ENCODE data around the gene CTIF. TPM values are rescaled to one million over a fixed set of nuclear protein-coding genes. Genes with fewer than 3 reads are reported as not detected.

CTIF gene
- total RNA-seq, 2 experiments from 2014 or later = 3.6 to 4.1 TPM

DNA sequence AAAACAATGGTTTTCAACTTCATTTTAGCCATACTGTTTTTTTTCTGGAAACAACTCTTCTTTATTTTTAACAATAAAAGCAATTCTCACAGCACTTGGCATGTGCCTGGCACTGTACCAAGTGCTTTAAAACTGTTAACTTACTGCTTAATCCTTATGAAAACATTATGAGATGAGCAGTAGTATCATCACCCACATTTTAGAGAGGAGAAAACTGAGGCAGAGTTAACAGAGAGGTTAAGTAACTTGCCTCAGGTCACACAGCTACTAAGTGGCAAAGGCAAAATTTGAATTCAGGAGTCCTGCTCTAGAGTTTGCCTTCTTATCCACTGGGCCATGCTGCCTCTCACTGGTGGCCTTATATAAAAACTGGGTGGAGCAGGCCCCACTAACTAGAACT lies 23.2 kb downstream of the CTIF start:
- DNase-seq = no peak
- no peak overlapping the region for H3K4me3 Mint-ChIP-seq
- H3K4me1 Mint-ChIP-seq (ENCODE audit: low read depth) = no peaks in the 10 kb centered on the region
- H3K36me3 Mint-ChIP-seq (ENCODE audit: low read depth) = no peaks in the 10 kb centered on the region
- H3K27ac Mint-ChIP-seq = no peak overlapping the region
- CTCF ChIA-PET = interaction anchor here (1.3 kb wide), 1 partner anchor 87 kb away, joined by 3 read pairs; no protein-coding TSS in a partner anchor
- no peaks in the 10 kb centered on the region for H3K27me3 Mint-ChIP-seq (ENCODE audit: low read depth)
- intact Hi-C loops (cut with micrococcal nuclease) = no loop called here
- H3K9me3 Mint-ChIP-seq = peaks cover 1% of the 10 kb centered on the region

DNA sequence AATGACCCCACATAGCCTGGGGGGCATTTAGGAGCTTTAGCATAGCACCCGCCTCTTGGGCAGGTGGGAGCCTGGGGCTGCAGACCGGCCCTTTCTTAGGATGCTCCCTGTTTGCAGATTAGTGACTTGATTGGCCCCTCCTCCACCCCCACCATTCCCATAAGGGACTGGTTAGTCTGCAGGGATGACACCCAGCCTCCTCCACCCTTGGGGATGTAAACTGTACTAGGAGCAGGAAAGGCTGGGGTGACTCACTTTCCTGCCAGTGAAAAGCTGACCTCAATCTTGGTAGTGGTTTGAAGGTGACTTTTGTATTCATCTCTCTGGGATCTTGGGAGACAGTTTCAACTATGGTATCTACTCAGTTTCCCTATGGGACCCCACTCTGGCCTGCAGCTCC lies 24.2 kb downstream of the CTIF start:
- intact Hi-C loops (cut with micrococcal nuclease) = no loop called here
- H3K4me1 Mint-ChIP-seq (ENCODE audit: low read depth) = no peaks in the 10 kb centered on the region
- H3K9me3 Mint-ChIP-seq = peaks cover 1% of the 10 kb centered on the region
- H3K36me3 Mint-ChIP-seq (ENCODE audit: low read depth) = no peaks in the 10 kb centered on the region
- no peak overlapping the region for H3K27ac Mint-ChIP-seq
- H3K27me3 Mint-ChIP-seq (ENCODE audit: low read depth) = peaks cover 3% of the 10 kb centered on the region
- no peak overlapping the region for H3K4me3 Mint-ChIP-seq
- no peak for DNase-seq
- CTCF ChIA-PET = interaction anchor here (1.3 kb wide), 1 partner anchor 88 kb away, joined by 3 read pairs; no protein-coding TSS in a partner anchor

DNA sequence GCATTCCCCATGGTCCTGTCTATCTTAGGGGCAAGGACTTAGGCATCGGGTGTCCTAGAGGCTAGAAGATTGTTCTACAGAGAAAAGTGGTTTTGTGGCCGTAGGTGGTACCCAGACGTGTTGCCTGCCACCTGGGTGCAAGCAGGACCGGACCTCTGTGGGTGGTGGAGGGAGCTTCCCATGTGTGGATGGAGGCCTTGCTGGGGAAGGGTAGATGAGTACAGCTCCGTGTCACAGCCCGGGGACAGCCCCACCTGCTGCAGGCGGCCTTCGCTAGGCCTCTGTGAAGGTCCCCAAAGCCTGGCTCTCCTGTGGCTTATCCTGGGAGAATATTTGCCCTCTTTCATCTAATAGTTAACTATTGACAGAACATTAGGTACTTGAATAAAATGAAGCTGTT lies 25.3 kb downstream of the CTIF start:
- intact Hi-C loops (cut with micrococcal nuclease) = no loop called here
- no peaks in the 10 kb centered on the region for H3K4me1 Mint-ChIP-seq (ENCODE audit: low read depth)
- DNase-seq = no peak
- no peak overlapping the region for H3K4me3 Mint-ChIP-seq
- no peaks in the 10 kb centered on the region for H3K36me3 Mint-ChIP-seq (ENCODE audit: low read depth)
- no peak overlapping the region for H3K27ac Mint-ChIP-seq
- CTCF ChIA-PET = no interaction called here
- peaks cover 3% of the 10 kb centered on the region for H3K27me3 Mint-ChIP-seq (ENCODE audit: low read depth)
- peaks cover 1% of the 10 kb centered on the region for H3K9me3 Mint-ChIP-seq

DNA sequence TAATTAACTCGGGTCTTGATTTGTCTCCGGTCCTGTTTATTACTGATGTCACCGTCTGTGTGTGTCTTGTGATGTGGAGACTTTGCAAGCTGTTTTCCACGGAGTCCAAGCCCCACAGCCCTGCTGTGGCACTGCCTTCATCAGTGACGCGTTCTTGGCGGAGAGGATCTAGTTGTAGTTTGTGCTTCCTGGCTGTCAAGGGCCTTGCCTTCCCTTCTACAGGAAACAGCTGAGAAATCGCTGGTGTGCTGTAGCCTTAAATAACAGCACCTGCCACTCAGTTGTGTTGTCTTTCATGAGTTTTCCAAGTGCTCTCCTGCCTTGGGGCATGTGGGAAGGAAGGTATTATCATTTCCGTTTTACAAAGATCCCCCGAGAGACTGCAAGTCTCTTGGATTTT lies 26.3 kb downstream of the CTIF start:
- Mint-ChIP-seq H3K4me1 (ENCODE audit: low read depth) (no peaks in the 10 kb centered on the region), H3K27me3 (ENCODE audit: low read depth) (peaks cover 3% of the 10 kb centered on the region), H3K4me3 (no peak overlapping the region), H3K9me3 (no peaks in the 10 kb centered on the region), H3K36me3 (ENCODE audit: low read depth) (no peaks in the 10 kb centered on the region), H3K27ac (no peak overlapping the region)
- DNase-seq = no peak
- CTCF ChIA-PET = no interaction called here
- intact Hi-C loops (cut with micrococcal nuclease) = no loop called here

DNA sequence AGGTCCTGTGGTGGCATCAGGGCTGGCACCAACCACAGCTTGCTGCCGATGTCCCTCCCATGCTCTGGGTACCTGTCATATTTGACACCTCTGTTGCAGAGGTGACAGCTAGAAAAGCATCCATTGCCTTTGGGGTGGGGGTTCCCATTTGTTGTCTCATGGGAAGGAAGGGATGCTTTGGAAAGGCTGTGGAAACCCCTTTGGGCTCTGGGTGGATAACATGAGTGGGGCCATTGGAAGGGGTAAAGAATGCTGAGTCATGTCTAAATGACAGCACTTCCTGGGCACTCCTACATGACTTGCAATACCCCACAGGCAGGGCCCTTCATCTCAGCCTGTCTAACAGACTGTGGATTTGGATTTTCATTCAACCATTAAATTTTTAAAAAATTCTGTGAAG lies 27.8 kb downstream of the CTIF start:
- Mint-ChIP-seq H3K27ac (no peak overlapping the region), H3K27me3 (ENCODE audit: low read depth) (peaks cover 3% of the 10 kb centered on the region), H3K9me3 (no peaks in the 10 kb centered on the region), H3K4me1 (ENCODE audit: low read depth) (no peaks in the 10 kb centered on the region), H3K4me3 (no peak overlapping the region), H3K36me3 (ENCODE audit: low read depth) (no peaks in the 10 kb centered on the region)
- CTCF ChIA-PET = no interaction called here
- DNase-seq = no peak
- intact Hi-C loops (cut with micrococcal nuclease) = no loop called here

DNA sequence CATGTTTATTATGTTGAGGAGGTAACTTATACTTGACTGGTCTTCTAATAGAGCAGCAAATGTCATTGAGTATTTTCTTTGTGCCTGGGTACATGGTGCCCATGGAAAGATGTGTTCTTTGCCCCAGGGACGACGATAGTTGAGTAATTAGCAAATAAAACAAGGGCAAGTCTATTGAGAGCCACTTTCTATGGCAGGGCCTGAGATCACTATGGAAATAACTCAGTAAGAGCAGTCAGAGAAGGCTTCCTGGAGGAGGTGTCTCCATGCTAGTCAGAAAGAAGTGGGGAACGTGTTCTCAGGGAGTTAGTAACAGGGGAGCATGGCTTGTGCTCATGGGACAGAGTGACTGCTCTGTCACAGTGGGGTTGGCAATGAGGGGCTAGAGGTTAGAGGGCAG lies 28.6 kb downstream of the CTIF start:
- Mint-ChIP-seq H3K9me3 (no peaks in the 10 kb centered on the region), H3K36me3 (ENCODE audit: low read depth) (no peaks in the 10 kb centered on the region), H3K4me1 (ENCODE audit: low read depth) (no peaks in the 10 kb centered on the region), H3K4me3 (no peak overlapping the region), H3K27ac (no peak overlapping the region), H3K27me3 (ENCODE audit: low read depth) (peaks cover 3% of the 10 kb centered on the region)
- intact Hi-C loops (cut with micrococcal nuclease) = no loop called here
- CTCF ChIA-PET = no interaction called here
- DNase-seq = no peak

DNA sequence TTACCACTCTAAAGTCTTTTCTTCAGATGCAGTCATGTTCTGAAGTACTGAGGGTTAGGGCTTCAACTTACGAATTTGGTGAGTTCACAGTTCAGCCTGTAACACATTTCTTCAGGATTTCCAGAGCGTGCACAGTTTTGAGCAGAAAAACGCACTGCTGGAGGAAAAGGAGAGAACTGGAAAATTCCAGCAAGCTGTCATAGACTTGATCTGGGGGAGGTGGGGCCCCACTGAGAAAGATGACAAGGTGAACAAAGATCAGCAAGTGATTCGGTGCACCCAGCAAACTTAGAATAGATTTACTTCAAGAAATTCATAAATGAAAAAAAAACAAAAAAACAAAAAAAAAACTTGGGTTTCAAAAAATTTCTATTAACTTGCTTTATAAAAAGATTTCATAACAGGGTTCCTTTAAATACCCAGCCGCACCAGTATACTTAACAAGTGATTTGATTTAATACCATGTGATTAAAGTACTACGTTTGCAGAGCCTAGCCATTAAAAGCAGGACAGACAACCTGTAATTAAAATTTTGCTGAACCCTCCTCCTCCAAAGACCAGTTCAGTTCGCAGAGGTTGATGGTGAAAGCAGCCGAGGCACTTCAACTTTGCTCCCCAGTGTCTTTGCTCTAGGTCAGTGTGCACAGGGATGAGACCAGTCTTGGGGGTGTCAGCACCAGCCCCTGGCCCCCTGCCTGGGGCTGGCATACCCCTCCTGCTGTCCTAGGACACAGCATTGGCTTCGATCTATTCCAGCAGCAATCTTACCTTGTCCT lies 30.5 kb downstream of the CTIF start:
- CTCF ChIA-PET = no interaction called here
- Mint-ChIP-seq H3K36me3 (ENCODE audit: low read depth) (no peaks in the 10 kb centered on the region), H3K27me3 (ENCODE audit: low read depth) (peaks cover 3% of the 10 kb centered on the region)

DNA sequence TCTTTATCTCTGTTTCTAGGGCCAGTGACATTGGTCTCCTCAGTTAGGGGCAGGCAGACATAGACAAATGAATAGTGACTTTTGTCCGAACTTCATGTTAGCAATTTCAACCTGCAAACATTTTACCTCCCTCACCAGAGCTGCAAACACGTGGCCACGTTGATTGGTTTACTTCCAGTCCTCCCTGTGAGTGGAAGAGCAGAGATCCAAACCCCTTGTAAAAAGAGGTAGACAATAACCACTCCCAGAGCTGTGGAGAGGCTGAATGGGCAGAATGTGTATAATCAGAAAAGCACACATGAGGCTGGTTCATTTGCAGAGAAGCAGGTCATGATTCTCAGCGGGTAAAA lies 31.1 kb downstream of the CTIF start:
- no peak overlapping the region for H3K27ac Mint-ChIP-seq
- H3K27me3 Mint-ChIP-seq (ENCODE audit: low read depth) = peaks cover 3% of the 10 kb centered on the region
- no peaks in the 10 kb centered on the region for H3K9me3 Mint-ChIP-seq
- no peaks in the 10 kb centered on the region for H3K36me3 Mint-ChIP-seq (ENCODE audit: low read depth)
- H3K4me1 Mint-ChIP-seq (ENCODE audit: low read depth) = no peaks in the 10 kb centered on the region
- CTCF ChIA-PET = no interaction called here
- intact Hi-C loops (cut with micrococcal nuclease) = no loop called here
- no peak for DNase-seq
- H3K4me3 Mint-ChIP-seq = no peak overlapping the region

More for the DNA sequence above, 30.5 kb downstream of the CTIF start:
- Mint-ChIP-seq H3K4me1 (ENCODE audit: low read depth) (no peaks in the 10 kb centered on the region), H3K27ac (no peak overlapping the region), H3K9me3 (no peaks in the 10 kb centered on the region), H3K4me3 (no peak overlapping the region)
- intact Hi-C loops (cut with micrococcal nuclease) = no loop called here
- DNase-seq = no peak

DNA sequence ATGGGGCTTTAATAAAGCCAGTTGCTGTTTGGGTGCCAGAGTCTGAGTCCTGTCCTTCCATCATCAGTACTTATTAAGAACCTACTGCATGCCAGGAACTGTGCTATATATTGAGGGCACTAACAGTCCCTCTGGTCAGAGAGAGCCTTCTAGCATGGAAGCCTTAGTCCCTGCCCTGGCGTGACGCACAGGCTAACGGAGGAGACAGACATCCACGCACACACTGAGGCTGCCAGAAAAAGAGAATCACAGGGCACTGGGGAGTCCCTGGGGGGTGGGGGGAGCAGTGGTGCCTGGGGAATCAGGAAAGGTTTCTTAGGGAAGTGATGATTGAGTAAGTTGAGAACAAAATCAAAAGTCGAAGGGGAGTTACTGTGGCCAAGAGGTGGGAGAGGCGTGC lies 31.5 kb downstream of the CTIF start:
- H3K27ac Mint-ChIP-seq = no peak overlapping the region
- no peaks in the 10 kb centered on the region for H3K9me3 Mint-ChIP-seq
- intact Hi-C loops (cut with micrococcal nuclease) = no loop called here
- H3K4me3 Mint-ChIP-seq = no peak overlapping the region
- no peaks in the 10 kb centered on the region for H3K4me1 Mint-ChIP-seq (ENCODE audit: low read depth)
- CTCF ChIA-PET = no interaction called here
- H3K27me3 Mint-ChIP-seq (ENCODE audit: low read depth) = peaks cover 3% of the 10 kb centered on the region
- no peak for DNase-seq
- no peaks in the 10 kb centered on the region for H3K36me3 Mint-ChIP-seq (ENCODE audit: low read depth)

DNA sequence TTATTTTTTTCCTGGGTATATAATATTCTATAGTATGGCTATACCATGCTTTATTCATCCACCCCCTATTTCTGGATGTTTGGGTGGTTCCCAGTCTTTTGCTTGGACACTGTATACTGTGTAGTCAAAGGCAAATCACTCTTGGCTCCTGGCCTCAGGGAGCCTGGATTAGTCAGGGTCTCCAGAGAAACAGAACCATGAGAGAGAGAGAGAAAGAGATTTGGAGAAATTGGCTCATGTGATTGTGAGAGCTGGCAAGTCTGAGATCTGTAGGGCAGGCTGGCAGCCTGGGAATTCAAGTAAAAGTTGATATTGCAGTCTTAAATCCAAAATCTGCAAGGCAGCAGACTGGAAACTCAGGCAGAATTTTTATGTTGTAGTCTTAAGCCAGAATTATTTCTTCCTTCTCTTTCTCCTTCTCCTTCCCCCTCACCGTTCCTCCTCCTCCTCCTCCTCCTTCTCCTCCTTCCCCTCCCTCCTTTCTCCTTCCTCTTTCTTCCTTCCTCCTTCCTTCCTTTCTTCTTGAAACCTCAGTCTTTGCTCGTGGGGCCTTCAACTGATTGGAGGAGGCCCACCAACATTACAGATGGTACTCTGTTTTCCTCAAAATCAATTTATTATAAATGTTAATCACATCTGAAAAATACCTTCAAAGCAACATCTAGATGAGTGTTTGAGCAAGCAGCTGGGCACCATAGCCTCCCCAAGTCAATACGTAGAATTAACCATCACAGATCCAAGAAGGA lies 33.0 kb downstream of the CTIF start:
- Mint-ChIP-seq H3K27ac (no peak overlapping the region), H3K27me3 (ENCODE audit: low read depth) (peaks cover 3% of the 10 kb centered on the region), H3K4me1 (ENCODE audit: low read depth) (no peaks in the 10 kb centered on the region), H3K9me3 (no peaks in the 10 kb centered on the region), H3K36me3 (ENCODE audit: low read depth) (no peaks in the 10 kb centered on the region), H3K4me3 (no peak overlapping the region)
- no peak for DNase-seq
- CTCF ChIA-PET = no interaction called here
- intact Hi-C loops (cut with micrococcal nuclease) = no loop called here

DNA sequence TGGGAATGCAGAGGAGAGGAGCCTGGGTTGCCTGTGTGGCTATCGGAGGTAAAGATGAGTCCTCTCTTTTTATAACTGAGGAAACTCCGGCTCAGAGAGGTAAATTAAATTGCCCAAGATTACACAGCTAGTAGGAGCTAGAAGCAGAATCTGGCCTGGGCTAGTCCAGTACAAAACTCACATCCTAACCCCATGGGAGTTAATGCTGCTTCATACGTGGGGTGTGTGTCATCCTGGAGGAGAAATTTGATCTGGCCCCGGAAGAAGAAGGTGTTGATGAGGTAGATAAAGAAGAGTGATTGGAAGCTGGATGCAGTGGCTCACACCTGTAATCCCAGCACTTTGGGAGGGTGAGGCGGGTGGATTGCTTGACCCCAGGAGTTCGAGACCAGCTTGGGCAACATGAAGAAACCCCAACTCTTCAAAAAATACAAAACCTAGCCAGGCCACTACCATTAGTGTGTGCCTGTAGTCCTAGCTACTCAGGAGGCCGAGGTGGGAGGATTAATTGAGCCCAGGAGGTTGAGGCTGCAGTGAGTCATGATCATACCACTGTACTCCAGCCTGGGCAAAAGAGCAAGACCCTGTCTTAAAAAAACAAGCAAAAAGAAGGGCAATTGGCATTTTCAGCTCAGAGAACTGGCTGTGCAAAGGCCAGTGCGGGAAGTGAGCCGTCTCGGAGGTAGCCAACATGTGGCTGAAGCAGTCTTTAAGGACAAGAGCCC lies 33.7 kb downstream of the CTIF start:
- H3K4me3 Mint-ChIP-seq = no peak overlapping the region
- DNase-seq = no peak
- peaks cover 2% of the 10 kb centered on the region for H3K27me3 Mint-ChIP-seq (ENCODE audit: low read depth)
- H3K36me3 Mint-ChIP-seq (ENCODE audit: low read depth) = no peaks in the 10 kb centered on the region
- H3K27ac Mint-ChIP-seq = no peak overlapping the region
- no peaks in the 10 kb centered on the region for H3K4me1 Mint-ChIP-seq (ENCODE audit: low read depth)
- intact Hi-C loops (cut with micrococcal nuclease) = no loop called here
- H3K9me3 Mint-ChIP-seq = no peaks in the 10 kb centered on the region
- CTCF ChIA-PET = no interaction called here

DNA sequence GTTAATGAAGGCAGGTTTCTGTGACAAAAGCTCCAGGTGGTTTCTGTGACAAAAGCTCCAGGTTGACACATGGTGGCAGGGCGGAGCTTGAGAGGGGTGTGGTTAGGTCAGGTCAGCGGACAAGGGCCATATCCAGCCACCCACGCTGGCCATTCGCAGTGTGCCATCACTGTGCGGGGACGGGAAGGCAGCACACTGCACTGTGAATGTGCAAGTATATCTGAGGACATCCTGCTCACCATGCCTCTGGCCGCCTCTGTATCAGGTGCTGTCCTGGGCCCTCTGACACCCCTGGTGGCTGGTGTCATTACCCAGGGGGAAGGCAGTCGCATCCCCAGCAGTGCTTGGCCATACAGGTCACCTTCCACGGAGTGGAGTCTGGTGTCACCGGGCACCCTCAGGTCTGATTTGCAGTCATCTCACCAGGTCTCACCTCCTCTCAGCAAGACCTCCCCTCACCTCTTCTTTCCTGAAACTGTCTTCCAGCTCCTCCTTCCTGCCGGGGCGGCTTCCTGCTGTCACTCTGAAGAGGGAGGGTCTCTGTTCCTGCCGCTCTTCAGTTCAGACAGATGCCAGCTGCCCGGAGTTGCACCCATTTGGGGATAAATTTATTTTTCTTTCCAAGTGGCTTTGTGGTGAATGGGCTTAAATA lies 34.9 kb downstream of the CTIF start:
- Mint-ChIP-seq H3K9me3 (peaks cover 9% of the 10 kb centered on the region), H3K4me1 (ENCODE audit: low read depth) (no peaks in the 10 kb centered on the region), H3K27ac (no peak overlapping the region), H3K36me3 (ENCODE audit: low read depth) (no peaks in the 10 kb centered on the region), H3K4me3 (no peak overlapping the region), H3K27me3 (ENCODE audit: low read depth) (no peaks in the 10 kb centered on the region)
- no peak for DNase-seq
- intact Hi-C loops (cut with micrococcal nuclease) = no loop called here
- CTCF ChIA-PET = interaction anchor here (0.6 kb wide), 1 partner anchor 350 kb away, joined by 3 read pairs; no protein-coding TSS in a partner anchor
